GM23248 (cell line): Measurements from ENCODE around the gene TMEM82. TPM values are rescaled to one million over a fixed set of nuclear protein-coding genes. Genes with fewer than 3 reads are reported as not detected.
"Not testable (repeated sequence)": the region's sequence is repeated elsewhere in the genome, so short reads cannot be mapped to it uniquely, and the experiment has no call there.

ENCODE experiments used
- DNase-seq: peaks from one replicate; pipeline ENCODE4 v3.0.0-alpha.2; 2015
- H2AFZ ChIP-seq: fragments of 200-600 bp; sonication (generic); 2 replicates; pipeline ENCODE4 v1.6.1; 2016; ENCODE audit warnings: antibody characterized with exemption
- H3F3A ChIP-seq: fragments of 200-600 bp; sonication (generic); 2 replicates; pipeline ENCODE4 v1.6.1; 2016; ENCODE audit warnings: mild to moderate bottlenecking, antibody characterized with exemption, mixed run types; ENCODE audit not compliant: insufficient read depth
- H3K27ac ChIP-seq: fragments of 200-600 bp; sonication (generic); 2 replicates; pipeline ENCODE4 v1.5.1; 2016; ENCODE audit warnings: mild to moderate bottlenecking
- H3K27me3 ChIP-seq: fragments of 200-600 bp; sonication (generic); replicated peaks from 2 replicates; pipeline ENCODE4 v1.6.1; 2016; ENCODE audit warnings: mild to moderate bottlenecking; ENCODE audit not compliant: insufficient read depth
- H3K36me3 ChIP-seq: fragments of 200-600 bp; sonication (generic); 2 replicates; pipeline ENCODE4 v1.6.1; 2016; ENCODE audit warnings: low read depth, mild to moderate bottlenecking
- H3K4me1 ChIP-seq: fragments of 200-600 bp; sonication (generic); 2 replicates; pipeline ENCODE4 v1.6.1; 2016; ENCODE audit warnings: mild to moderate bottlenecking; ENCODE audit not compliant: insufficient read depth
- H3K4me2 ChIP-seq: fragments of 200-600 bp; sonication (generic); one replicate; pipeline ENCODE4 v1.6.1; 2016; ENCODE audit warnings: mild to moderate bottlenecking; ENCODE audit not compliant: unreplicated experiment
- H3K4me3 ChIP-seq: fragments of 200-600 bp; sonication (generic); 2 replicates; pipeline ENCODE4 v1.5.1; 2016; ENCODE audit warnings: mild to moderate bottlenecking
- H3K79me2 ChIP-seq: fragments of 200-600 bp; sonication (generic); 2 replicates; pipeline ENCODE4 v1.6.1; 2016; ENCODE audit warnings: mild to moderate bottlenecking; ENCODE audit not compliant: insufficient read depth
- H3K9ac ChIP-seq: fragments of 200-600 bp; sonication (generic); 2 replicates; pipeline ENCODE4 v1.6.1; 2016; ENCODE audit warnings: mild to moderate bottlenecking
- H3K9me2 ChIP-seq: fragments of 200-600 bp; sonication (generic); 2 replicates; pipeline ENCODE4 v1.6.1; 2016; ENCODE audit warnings: mixed run types, mild to moderate bottlenecking, moderate library complexity; ENCODE audit not compliant: insufficient read depth
- H3K9me3 ChIP-seq: fragments of 200-600 bp; sonication (generic); one replicate; pipeline ENCODE4 v1.6.1; 2017; ENCODE audit warnings: low read depth
- H4K20me1 ChIP-seq: fragments of 200-600 bp; sonication (generic); 2 replicates; pipeline ENCODE4 v1.6.0; 2016; ENCODE audit not compliant: insufficient read depth
- EZH2 ChIP-seq: fragments of 200-600 bp; sonication (generic); IDR thresholded peaks from 2 replicates; pipeline ENCODE4 v1.6.1; 2018; ENCODE audit warnings: antibody characterized with exemption, mild to moderate bottlenecking; ENCODE audit not compliant: insufficient read depth, poor library complexity, severe bottlenecking
- EZH2phosphoT487 ChIP-seq: fragments of 200-600 bp; sonication (generic); IDR thresholded peaks from 2 replicates; pipeline ENCODE4 v1.6.1; 2018; ENCODE audit warnings: antibody characterized with exemption, moderate library complexity, mild to moderate bottlenecking, low read depth; ENCODE audit not compliant: insufficient read depth
- WGBS, 2 experiments: methylation state at CpG; one replicate each; pipeline ENCODE4 v1.1.6; 2015 to 2017; ENCODE audit warnings: low lambda C conversion rate in 2 of 2, low coverage in 1 of 2; ENCODE audit errors: missing lambda C conversion rate in 2 of 2; 5-methylcytosine and 5-hydroxymethylcytosine counted together
- in situ Hi-C: fragments of 300-500 bp; cut with MboI; formaldehyde crosslinking; loops from 2 replicates; pipeline ENCODE4 v1.15.0; 2020
- polyA plus RNA-seq: library from polyadenylated mRNA; unstranded; fragments of >200 nt; fragmentation: Nextera tagmentation; extraction: Ambion mirVana; gene quantifications from 2 replicates; pipeline ENCODE4 v1.2.1, GENCODE V29; 2016
- total RNA-seq: library from RNA; depleted of rRNA; stranded (reverse); fragments of >200 nt; shearing (Covaris generic); gene quantifications from 2 replicates; pipeline ENCODE4 v1.2.3, GENCODE V29; 2014; rRNA removed

Gene TMEM82
- total RNA-seq (not detected in 2 replicates), polyA plus RNA-seq (not detected in 2 replicates)

DNA sequence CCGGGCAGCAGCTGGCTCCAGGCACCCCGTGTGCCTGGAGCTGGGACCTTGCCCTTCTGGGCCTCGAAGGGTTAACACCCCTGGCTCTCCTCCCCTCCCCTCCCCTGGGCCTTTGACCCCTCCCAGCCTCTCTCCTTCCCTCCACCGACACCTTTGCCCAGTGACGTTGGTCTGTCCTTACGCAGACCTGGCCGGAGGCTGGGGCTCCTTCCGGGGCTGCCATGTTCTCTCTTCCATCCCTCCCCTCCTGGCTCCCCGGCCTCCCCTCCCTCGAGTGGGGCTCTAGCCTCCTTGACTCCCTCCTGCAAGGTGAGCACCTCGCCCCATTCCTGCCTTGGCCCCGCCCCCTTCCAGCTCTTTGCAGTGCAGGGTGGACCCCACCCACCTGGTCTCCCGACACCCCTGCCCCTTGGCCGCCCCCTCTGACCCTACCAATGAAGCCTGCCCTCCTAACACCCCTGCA, at the start of gene TMEM82:
Gene TMEM82, plus strand, starts transcription at position 161 of the 463 bp plus-strand sequence. Its CDS starts 61 bp downstream, at position 222.
- Histone ChIP-seq H3F3A (no peaks in the 10 kb centered on the region), H3K4me3 (no peak within 1 kb of the TSS), H3K9me2 (no peaks in the 10 kb centered on the region), H3K36me3 (no peaks in the 10 kb centered on the region), H3K4me2 (no peak within 1 kb of the TSS), H3K4me1 (no peaks in the 10 kb centered on the region), H4K20me1 (no peaks in the 10 kb centered on the region), H3K79me2 (no peaks in the 10 kb centered on the region), H3K9me3 (no peaks in the 10 kb centered on the region), H3K27me3 (no peaks in the 10 kb centered on the region), H3K27ac (no peak within 1 kb of the TSS), H3K9ac (no peak within 1 kb of the TSS), H2AFZ (no peak within 1 kb of the TSS)
- TF ChIP-seq EZH2 (no peak), EZH2phosphoT487 (no peak)
- DNase-seq = no peak
- 28 to 36% methylated on average over 4 to 14 of the region's 14 CpGs for WGBS, 2 experiments
- in situ Hi-C loops = no loop called here

- Histone ChIP-seq H3K4me3 (no peak overlapping the region), H3K9me3 (no peaks in the 10 kb centered on the region), H3K27me3 (no peaks in the 10 kb centered on the region), H3K79me2 (peaks cover 100% of the 10 kb centered on the region), H3K36me3 (0 out of 2 replicates have a peak, but pooled peaks cover 3% of the 10 kb centered on the region), H3K27ac (no peak overlapping the region), H3K9ac (no peak overlapping the region), H3K4me2 (no peak overlapping the region), H2AFZ (no peak overlapping the region), H3K4me1 (peaks cover 18% of the 10 kb centered on the region), H3K9me2 (no peaks in the 10 kb centered on the region), H4K20me1 (no peaks in the 10 kb centered on the region; the same call in 1 of the 2 replicates), H3F3A (no peaks in the 10 kb centered on the region)
- WGBS, 2 experiments = 45 to 50% methylated on average over 5 of the region's 5 CpGs
- TF ChIP-seq EZH2phosphoT487 = no peak
- no peak for TF ChIP-seq EZH2
- no peak for DNase-seq
- in situ Hi-C loops = no loop called here
Observed at GRCh38 chr1:15693371-15693770, 48.9 kb upstream of the TMEM82 start.

DNA sequence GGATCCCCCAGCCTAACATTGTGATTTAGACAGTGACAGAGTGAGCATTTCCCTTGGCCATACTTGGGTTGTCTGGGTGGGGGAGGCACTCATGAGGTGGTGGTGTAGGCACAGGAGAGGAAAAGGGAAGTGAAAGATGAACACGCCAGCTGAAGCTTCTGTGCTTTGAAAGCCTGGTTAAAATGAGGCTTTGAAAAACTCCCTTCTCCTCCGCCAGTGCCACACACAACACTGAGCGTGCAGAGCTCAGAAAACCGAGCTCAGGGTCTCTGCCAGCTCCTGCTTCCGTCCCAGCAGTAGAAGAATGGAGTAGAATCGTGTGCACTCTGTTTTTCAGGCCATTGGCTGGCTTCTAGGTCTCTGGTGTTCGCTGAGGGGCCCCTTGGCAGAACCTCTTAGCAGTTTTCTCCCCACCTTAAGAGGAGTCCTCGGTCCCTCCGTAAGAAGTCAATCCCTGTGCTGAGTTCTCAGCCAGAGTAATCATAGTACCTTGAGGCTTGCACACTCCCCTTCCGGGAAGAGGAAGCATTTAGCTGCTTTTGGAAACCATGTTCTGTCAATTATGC, 45.3 kb upstream of the TMEM82 start:
- Histone ChIP-seq H4K20me1 (no peaks in the 10 kb centered on the region), H3K9me2 (no peaks in the 10 kb centered on the region), H3K4me2 (peak overlapping the region; percentile 18), H3K4me1 (peaks cover 13% of the 10 kb centered on the region), H2AFZ (no peak overlapping the region), H3K4me3 (no peak overlapping the region), H3K27me3 (no peaks in the 10 kb centered on the region), H3K79me2 (peaks cover 100% of the 10 kb centered on the region), H3K9ac (no peak overlapping the region; the same call in 1 of the 2 replicates), H3F3A (peaks cover 1% of the 10 kb centered on the region; the same call in 1 of the 2 replicates), H3K9me3 (no peaks in the 10 kb centered on the region), H3K27ac (no peak overlapping the region), H3K36me3 (no peaks in the 10 kb centered on the region)
- in situ Hi-C loops = no loop called here
- no peak for TF ChIP-seq EZH2phosphoT487
- DNase-seq = no peak
- 27 to 31% methylated on average over 9 to 10 of the region's 10 CpGs for WGBS, 2 experiments

DNA sequence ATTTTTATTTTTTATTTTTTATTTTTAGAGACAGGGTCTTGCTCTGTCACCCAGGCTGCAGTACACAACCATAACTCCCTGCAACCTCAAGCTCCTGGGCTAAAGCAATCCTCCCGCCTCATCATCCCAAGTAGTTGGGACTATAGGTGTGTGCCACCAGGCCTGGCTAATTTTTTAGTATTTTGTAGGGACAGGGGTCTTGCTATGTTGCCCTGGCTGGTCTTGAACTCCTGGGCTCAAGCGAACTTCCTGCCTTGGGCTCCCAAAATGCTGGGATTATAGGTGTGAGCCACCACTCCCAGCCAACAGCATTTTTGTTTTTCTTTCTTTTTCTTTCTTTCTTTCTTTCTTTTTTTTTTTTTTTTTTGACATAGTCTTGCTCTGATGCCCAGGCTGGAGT, 44.1 kb upstream of the TMEM82 start:
- H3K27ac ChIP-seq = no peak overlapping the region
- no peak overlapping the region for H2AFZ ChIP-seq
- H3K27me3 ChIP-seq = no peaks in the 10 kb centered on the region
- H3K4me1 ChIP-seq = peaks cover 13% of the 10 kb centered on the region
- H4K20me1 ChIP-seq = no peaks in the 10 kb centered on the region
- H3K9ac ChIP-seq = no peak overlapping the region
- TF ChIP-seq EZH2 = no peak
- TF ChIP-seq EZH2phosphoT487 = no peak
- peaks cover 99% of the 10 kb centered on the region for H3K79me2 ChIP-seq
- H3K36me3 ChIP-seq = no peaks in the 10 kb centered on the region
- H3K9me3 ChIP-seq = no peaks in the 10 kb centered on the region
- DNase-seq = no peak
- peaks cover 13% of the 10 kb centered on the region for H3F3A ChIP-seq
- in situ Hi-C loops = no loop called here
- 93 to 100% methylated on average over 2 of the region's 2 CpGs for WGBS, 2 experiments
- H3K9me2 ChIP-seq = no peaks in the 10 kb centered on the region
- no peak overlapping the region for H3K4me3 ChIP-seq
- no peak overlapping the region for H3K4me2 ChIP-seq

DNA sequence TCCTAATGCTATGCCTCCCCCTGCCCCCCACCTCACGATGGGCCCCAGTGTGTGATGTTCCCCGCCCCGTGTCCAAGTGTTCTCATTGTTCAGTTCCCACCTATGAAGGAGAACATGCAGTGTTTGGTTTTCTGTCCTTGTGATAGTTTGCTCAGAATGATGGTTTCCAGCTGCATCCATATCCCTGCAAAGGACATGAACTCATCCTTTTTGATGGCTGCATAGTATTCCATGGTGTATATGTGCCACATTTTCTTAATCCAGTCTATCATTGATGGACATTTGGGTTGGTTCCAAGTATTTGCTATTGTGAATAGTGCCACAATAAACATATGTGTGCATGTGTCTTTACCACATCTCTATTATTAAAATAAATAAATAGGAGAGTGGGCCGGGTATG, 43.0 kb upstream of the TMEM82 start:
- H3K27me3 ChIP-seq, H3K9ac ChIP-seq, H3K36me3 ChIP-seq, H3K9me3 ChIP-seq, H3K27ac ChIP-seq, in situ Hi-C loops, H3K9me2 ChIP-seq, H4K20me1 ChIP-seq, H2AFZ ChIP-seq, DNase-seq, H3K4me2 ChIP-seq, H3K4me3 ChIP-seq: not testable (repeated sequence)
- 96 to 97% methylated on average over 4 of the region's 4 CpGs for WGBS, 2 experiments
- Histone ChIP-seq H3F3A (peaks cover 21% of the 10 kb centered on the region), H3K79me2 (peaks cover 90% of the 10 kb centered on the region), H3K4me1 (peaks cover 22% of the 10 kb centered on the region)
